Measurements from ENCODE around the gene TOMT.

The TOMT gene

DNA sequence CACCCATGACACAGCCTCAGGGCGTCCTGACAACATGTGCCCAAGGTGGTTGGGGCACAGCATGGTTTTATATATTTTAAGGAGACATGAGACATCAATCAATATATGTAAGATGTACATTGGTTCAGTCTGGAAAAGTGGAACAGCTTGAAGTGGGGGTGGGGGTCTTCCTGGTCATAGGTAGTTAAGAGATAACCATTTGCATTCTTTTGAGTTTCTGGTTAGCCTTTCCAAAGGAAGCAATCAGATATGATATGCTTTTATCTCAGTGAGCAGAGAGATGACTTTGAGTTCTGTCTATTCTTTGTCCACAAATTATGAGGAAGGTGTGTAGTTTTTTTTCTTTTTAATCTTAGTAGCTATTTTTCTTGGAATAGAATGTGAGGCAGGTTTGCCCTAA, 16.9 kb downstream of the TOMT start:
- no peak for TF ChIP-seq ARNTL (CRISPR knock-in tag; IDR thresholded peaks at IDR 0.05; ENCODE audit: borderline replicate concordance, low read depth)
- no peak for ATAC-seq

DNA sequence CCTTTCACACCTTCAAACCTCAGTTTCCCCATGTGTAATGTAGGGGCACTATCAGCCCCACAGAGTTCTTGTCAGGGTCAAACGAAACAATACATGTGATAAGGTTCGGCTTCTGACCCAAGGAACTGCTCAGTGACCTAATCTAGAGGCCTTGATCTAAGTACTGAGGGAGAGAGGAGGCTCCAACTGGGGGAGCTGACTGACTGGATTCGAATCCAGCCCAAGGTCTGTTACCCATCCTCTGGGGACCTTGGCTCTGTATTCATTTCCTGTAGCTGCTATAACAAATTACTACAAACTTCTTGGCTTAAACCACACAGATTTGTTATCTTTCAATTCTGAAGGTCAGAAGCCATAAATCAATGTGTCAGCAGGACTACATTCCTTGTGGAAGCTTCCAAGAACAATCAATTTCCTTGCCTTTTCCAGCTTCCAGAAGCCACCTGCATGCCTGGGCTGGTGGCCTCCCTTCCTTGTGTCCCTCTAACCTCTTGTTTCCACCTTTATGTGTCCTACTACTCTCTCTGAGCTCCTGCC, 17.5 kb downstream of the TOMT start:
- TF ChIP-seq ZNF70 (CRISPR knock-in tag; IDR thresholded peaks at IDR 0.05) (no peak), ZNF8 (CRISPR knock-in tag; IDR thresholded peaks at IDR 0.05) (no peak), TCF4 (CRISPR knock-in tag; IDR thresholded peaks at IDR 0.05; ENCODE audit: borderline replicate concordance) (no peak), GLIS3 (CRISPR knock-in tag; IDR thresholded peaks at IDR 0.05) (no peak), ZC3H10 (CRISPR knock-in tag; IDR thresholded peaks at IDR 0.05) (no peak), ISL1 (CRISPR knock-in tag; IDR thresholded peaks at IDR 0.05) (no peak), ZNF565 (CRISPR knock-in tag; conservative IDR thresholded peaks at IDR 0.05; ENCODE audit: low read depth) (no peak), ZFP30 (CRISPR knock-in tag; IDR thresholded peaks at IDR 0.05) (no peak)
- TF ChIP-seq, protein P1, sequence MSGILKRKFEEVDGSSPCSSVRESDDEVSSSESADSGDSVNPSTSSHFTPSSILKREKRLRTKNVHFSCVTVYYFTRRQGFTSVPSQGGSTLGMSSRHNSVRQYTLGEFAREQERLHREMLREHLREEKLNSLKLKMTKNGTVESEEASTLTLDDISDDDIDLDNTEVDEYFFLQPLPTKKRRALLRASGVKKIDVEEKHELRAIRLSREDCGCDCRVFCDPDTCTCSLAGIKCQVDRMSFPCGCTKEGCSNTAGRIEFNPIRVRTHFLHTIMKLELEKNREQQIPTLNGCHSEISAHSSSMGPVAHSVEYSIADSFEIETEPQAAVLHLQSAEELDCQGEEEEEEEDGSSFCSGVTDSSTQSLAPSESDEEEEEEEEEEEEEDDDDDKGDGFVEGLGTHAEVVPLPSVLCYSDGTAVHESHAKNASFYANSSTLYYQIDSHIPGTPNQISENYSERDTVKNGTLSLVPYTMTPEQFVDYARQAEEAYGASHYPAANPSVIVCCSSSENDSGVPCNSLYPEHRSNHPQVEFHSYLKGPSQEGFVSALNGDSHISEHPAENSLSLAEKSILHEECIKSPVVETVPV (CRISPR knock-in tag; IDR thresholded peaks at IDR 0.05) = no peak
- ATAC-seq = no peak

DNA sequence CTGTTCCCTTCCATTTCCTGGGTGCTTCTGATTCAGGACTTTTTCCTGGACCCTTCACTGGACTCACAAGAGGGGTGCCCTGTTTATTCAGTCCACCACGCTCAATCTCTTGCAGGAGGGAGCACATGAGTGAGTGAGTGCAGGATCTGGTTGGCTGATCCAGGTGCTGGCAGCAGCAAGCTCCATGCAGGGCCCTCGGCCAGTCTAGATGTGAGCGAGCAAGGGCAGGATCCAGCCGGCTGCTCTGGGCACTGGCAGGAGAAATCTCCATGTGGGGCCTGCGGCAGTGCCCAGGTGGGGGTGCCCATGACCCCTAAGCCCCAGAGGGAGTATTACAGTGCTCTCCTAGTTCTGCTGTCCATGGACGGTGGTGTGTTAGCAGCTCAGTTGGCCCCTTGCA, 18.3 kb downstream of the TOMT start:
- TF ChIP-seq ARNTL (CRISPR knock-in tag; IDR thresholded peaks at IDR 0.05; ENCODE audit: borderline replicate concordance, low read depth) (no peak), ZFP30 (CRISPR knock-in tag; IDR thresholded peaks at IDR 0.05) (no peak), ZFP3 (CRISPR knock-in tag; IDR thresholded peaks at IDR 0.05) (no peak), ESRRG (CRISPR knock-in tag; IDR thresholded peaks at IDR 0.05) (no peak)
- TF ChIP-seq, protein P1 (CRISPR knock-in tag; IDR thresholded peaks at IDR 0.05) = no peak
- no peak for ATAC-seq

DNA sequence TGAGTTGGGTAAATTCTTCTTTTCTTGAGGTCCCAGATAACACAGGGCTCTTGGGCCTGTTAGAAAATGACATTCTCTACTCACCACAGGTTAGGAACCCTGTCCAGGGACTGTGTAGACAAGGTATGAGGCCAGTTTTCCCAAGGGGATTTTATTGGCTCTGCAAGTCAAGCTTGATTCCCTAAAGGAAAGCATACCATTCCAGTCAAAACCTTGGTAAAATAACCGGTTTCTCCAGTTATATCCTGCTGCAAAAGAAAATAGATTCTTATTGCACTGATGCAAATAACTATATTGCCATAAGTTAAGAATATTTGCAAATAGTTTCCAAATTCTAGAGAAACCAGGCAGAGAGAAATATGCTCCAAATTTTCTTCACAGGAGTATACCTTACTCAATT, 20.2 kb downstream of the TOMT start:
- TF ChIP-seq RARB (CRISPR knock-in tag; IDR thresholded peaks at IDR 0.05) (no peak), PPARA (CRISPR knock-in tag; IDR thresholded peaks at IDR 0.05; ENCODE audit: borderline replicate concordance) (no peak), ZNF565 (CRISPR knock-in tag; conservative IDR thresholded peaks at IDR 0.05; ENCODE audit: low read depth) (no peak), ZFP30 (CRISPR knock-in tag; IDR thresholded peaks at IDR 0.05) (no peak), ZNF8 (CRISPR knock-in tag; IDR thresholded peaks at IDR 0.05) (no peak), ZNF70 (CRISPR knock-in tag; IDR thresholded peaks at IDR 0.05) (no peak), ZC3H10 (CRISPR knock-in tag; IDR thresholded peaks at IDR 0.05) (no peak), TOX (CRISPR knock-in tag; IDR thresholded peaks at IDR 0.05; ENCODE audit: borderline replicate concordance) (no peak), ZFP3 (CRISPR knock-in tag; IDR thresholded peaks at IDR 0.05) (no peak), GLIS3 (CRISPR knock-in tag; IDR thresholded peaks at IDR 0.05) (no peak), SNAI2 (CRISPR knock-in tag; IDR thresholded peaks at IDR 0.05) (no peak), CSDC2 (CRISPR knock-in tag; IDR thresholded peaks at IDR 0.05) (no peak), BACH2 (CRISPR knock-in tag; IDR thresholded peaks at IDR 0.05; ENCODE audit: borderline replicate concordance) (no peak), TCF4 (CRISPR knock-in tag; IDR thresholded peaks at IDR 0.05; ENCODE audit: borderline replicate concordance) (no peak), ESRRG (CRISPR knock-in tag; IDR thresholded peaks at IDR 0.05) (no peak)
- TF ChIP-seq, protein P2, sequence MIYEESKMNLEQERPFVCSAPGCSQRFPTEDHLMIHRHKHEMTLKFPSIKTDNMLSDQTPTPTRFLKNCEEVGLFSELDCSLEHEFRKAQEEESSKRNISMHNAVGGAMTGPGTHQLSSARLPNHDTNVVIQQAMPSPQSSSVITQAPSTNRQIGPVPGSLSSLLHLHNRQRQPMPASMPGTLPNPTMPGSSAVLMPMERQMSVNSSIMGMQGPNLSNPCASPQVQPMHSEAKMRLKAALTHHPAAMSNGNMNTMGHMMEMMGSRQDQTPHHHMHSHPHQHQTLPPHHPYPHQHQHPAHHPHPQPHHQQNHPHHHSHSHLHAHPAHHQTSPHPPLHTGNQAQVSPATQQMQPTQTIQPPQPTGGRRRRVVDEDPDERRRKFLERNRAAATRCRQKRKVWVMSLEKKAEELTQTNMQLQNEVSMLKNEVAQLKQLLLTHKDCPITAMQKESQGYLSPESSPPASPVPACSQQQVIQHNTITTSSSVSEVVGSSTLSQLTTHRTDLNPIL (CRISPR knock-in tag; IDR thresholded peaks at IDR 0.05; ENCODE audit: low read depth) = no peak
- TF ChIP-seq, protein P3, sequence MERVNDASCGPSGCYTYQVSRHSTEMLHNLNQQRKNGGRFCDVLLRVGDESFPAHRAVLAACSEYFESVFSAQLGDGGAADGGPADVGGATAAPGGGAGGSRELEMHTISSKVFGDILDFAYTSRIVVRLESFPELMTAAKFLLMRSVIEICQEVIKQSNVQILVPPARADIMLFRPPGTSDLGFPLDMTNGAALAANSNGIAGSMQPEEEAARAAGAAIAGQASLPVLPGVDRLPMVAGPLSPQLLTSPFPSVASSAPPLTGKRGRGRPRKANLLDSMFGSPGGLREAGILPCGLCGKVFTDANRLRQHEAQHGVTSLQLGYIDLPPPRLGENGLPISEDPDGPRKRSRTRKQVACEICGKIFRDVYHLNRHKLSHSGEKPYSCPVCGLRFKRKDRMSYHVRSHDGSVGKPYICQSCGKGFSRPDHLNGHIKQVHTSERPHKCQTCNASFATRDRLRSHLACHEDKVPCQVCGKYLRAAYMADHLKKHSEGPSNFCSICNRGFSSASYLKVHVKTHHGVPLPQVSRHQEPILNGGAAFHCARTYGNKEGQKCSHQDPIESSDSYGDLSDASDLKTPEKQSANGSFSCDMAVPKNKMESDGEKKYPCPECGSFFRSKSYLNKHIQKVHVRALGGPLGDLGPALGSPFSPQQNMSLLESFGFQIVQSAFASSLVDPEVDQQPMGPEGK (CRISPR knock-in tag; IDR thresholded peaks at IDR 0.05; ENCODE audit: borderline replicate concordance) = no peak
- TF ChIP-seq, protein P4, sequence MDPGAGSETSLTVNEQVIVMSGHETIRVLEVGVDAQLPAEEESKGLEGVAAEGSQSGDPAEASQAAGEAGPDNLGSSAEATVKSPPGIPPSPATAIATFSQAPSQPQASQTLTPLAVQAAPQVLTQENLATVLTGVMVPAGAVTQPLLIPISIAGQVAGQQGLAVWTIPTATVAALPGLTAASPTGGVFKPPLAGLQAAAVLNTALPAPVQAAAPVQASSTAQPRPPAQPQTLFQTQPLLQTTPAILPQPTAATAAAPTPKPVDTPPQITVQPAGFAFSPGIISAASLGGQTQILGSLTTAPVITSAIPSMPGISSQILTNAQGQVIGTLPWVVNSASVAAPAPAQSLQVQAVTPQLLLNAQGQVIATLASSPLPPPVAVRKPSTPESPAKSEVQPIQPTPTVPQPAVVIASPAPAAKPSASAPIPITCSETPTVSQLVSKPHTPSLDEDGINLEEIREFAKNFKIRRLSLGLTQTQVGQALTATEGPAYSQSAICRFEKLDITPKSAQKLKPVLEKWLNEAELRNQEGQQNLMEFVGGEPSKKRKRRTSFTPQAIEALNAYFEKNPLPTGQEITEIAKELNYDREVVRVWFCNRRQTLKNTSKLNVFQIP (CRISPR knock-in tag; IDR thresholded peaks at IDR 0.05; ENCODE audit: borderline replicate concordance, low read depth) = no peak
- no peak for ATAC-seq

Data from SK-N-SH treated with all-trans-retinoic acid at 6 μM for 48 hours (cell line).